Mesodermal cell (in vitro differentiated cells): Measurements from ENCODE around the gene TCAF1.
"Not testable (repeated sequence)": the region's sequence is repeated elsewhere in the genome, so short reads cannot be mapped to it uniquely, and the experiment has no call there.

Experiments used
- H3K27ac ChIP-seq: 2 replicates; pipeline ENCODE4 v1.7.0; 2013; ENCODE audit warnings: mild to moderate bottlenecking, low read depth, low read length, moderate library complexity; ENCODE audit not compliant: severe bottlenecking
- H3K36me3 ChIP-seq: 2 replicates; pipeline ENCODE4 v1.7.1; 2013; ENCODE audit warnings: mild to moderate bottlenecking, low read length, moderate library complexity; ENCODE audit not compliant: control insufficient read depth, insufficient read depth
- H3K4me1 ChIP-seq: one replicate; pipeline ENCODE4 v1.7.1; 2013; ENCODE audit warnings: mild to moderate bottlenecking, low read length; ENCODE audit not compliant: insufficient read depth, control insufficient read depth, poor library complexity, severe bottlenecking
- H3K4me3 ChIP-seq: 2 replicates; pipeline ENCODE4 v1.7.0; 2013; ENCODE audit warnings: low read length, control low read depth, mild to moderate bottlenecking; ENCODE audit not compliant: insufficient read depth, poor library complexity, severe bottlenecking; ENCODE audit errors: extremely low read depth
- H3K9me3 ChIP-seq: 2 replicates; pipeline ENCODE4 v1.7.1; 2013; ENCODE audit warnings: mild to moderate bottlenecking, low read length, moderate library complexity; ENCODE audit not compliant: control insufficient read depth
- WGBS, 2 experiments: methylation state at CpG; one replicate each; pipeline ENCODE4 v1.1.5; 2013; ENCODE audit warnings: missing lambda C conversion rate in 2 of 2; ENCODE audit not compliant: insufficient coverage in 2 of 2; 5-methylcytosine and 5-hydroxymethylcytosine counted together

Gene TCAF1

GRCh38 chr7:143885951-143886350, 16.0 kb downstream of the TCAF1 start:
- no peak overlapping the region for H3K4me3 ChIP-seq

GRCh38 chr7:143884969-143885559, 16.9 kb downstream of the TCAF1 start:
- 1 to 2% methylated on average over 15 to 18 of the region's 38 CpGs for WGBS, 2 experiments

More at GRCh38 chr7:143885951-143886350, 16.0 kb downstream of the TCAF1 start:
- Histone ChIP-seq H3K9me3 (peaks cover 9% of the 10 kb centered on the region), H3K4me1 (peaks cover 13% of the 10 kb centered on the region), H3K36me3 (peaks cover 22% of the 10 kb centered on the region), H3K27ac (peak overlapping the region; percentile 53)
- WGBS, 2 experiments = 75% methylated on average over 2 of the region's 3 CpGs

GRCh38 chr7:143884241-143884968, 17.6 kb downstream of the TCAF1 start:
- Histone ChIP-seq H3K4me1 (peaks cover 13% of the 10 kb centered on the region), H3K36me3 (peaks cover 19% of the 10 kb centered on the region), H3K27ac (no peak overlapping the region), H3K9me3 (no peaks in the 10 kb centered on the region), H3K4me3 (peak overlapping the region; percentile 56)
- WGBS, 2 experiments = 73 to 76% methylated on average over 4 to 5 of the region's 11 CpGs

More at GRCh38 chr7:143884969-143885559, 16.9 kb downstream of the TCAF1 start:
- H3K36me3 ChIP-seq = peaks cover 23% of the 10 kb centered on the region
- peak overlapping the region; percentile 56 for H3K4me3 ChIP-seq
- no peak overlapping the region for H3K27ac ChIP-seq
- peaks cover 13% of the 10 kb centered on the region for H3K4me1 ChIP-seq
- H3K9me3 ChIP-seq = peaks cover 3% of the 10 kb centered on the region

GRCh38 chr7:143882604-143883078, 19.3 kb downstream of the TCAF1 start:
- Histone ChIP-seq H3K4me3 (peak overlapping the region; percentile 55), H3K36me3 (peaks cover 17% of the 10 kb centered on the region), H3K27ac (peak overlapping the region; percentile 89), H3K4me1 (peaks cover 13% of the 10 kb centered on the region), H3K9me3 (no peaks in the 10 kb centered on the region)
- WGBS, 2 experiments = 0% methylated on average over 7 to 16 of the region's 28 CpGs

- 3 to 4% methylated on average over 8 to 15 of the region's 21 CpGs for WGBS, 2 experiments
- H3K4me1 ChIP-seq = peaks cover 12% of the 10 kb centered on the region
- peak overlapping the region; percentile 55 for H3K4me3 ChIP-seq
- H3K36me3 ChIP-seq = peaks cover 22% of the 10 kb centered on the region
- no peaks in the 10 kb centered on the region for H3K9me3 ChIP-seq
- peak overlapping the region; percentile 89 for H3K27ac ChIP-seq
Measured at GRCh38 chr7:143882020-143882603, 19.9 kb downstream of the TCAF1 start.

GRCh38 chr7:143878884-143879283, 23.1 kb downstream of the TCAF1 start:
- 53 to 56% methylated on average over 3 of the region's 4 CpGs for WGBS, 2 experiments
- Histone ChIP-seq H3K4me3 (no peak overlapping the region), H3K9me3 (no peaks in the 10 kb centered on the region), H3K27ac (no peak overlapping the region), H3K4me1 (no peaks in the 10 kb centered on the region), H3K36me3 (peaks cover 47% of the 10 kb centered on the region)

GRCh38 chr7:143877098-143877497, 24.9 kb downstream of the TCAF1 start:
- WGBS, 2 experiments = 94 to 100% methylated on average over 2 to 3 of the region's 3 CpGs
- no peak overlapping the region for H3K27ac ChIP-seq
- no peak overlapping the region for H3K4me3 ChIP-seq
- H3K36me3 ChIP-seq = peaks cover 47% of the 10 kb centered on the region
- no peaks in the 10 kb centered on the region for H3K9me3 ChIP-seq
- H3K4me1 ChIP-seq = no peaks in the 10 kb centered on the region

- Histone ChIP-seq H3K27ac (no peak overlapping the region), H3K4me1 (no peaks in the 10 kb centered on the region), H3K36me3 (peaks cover 42% of the 10 kb centered on the region), H3K9me3 (no peaks in the 10 kb centered on the region), H3K4me3 (no peak overlapping the region)
- 88 to 100% methylated on average over 6 to 8 of the region's 9 CpGs for whole genome bisulfite sequencing, 2 experiments
Measured at GRCh38 chr7:143876218-143876617, 25.8 kb downstream of the TCAF1 start.

- no CpG with 5 or more reads among the region's 4 CpGs for WGBS, 2 experiments
- H3K27ac ChIP-seq, H3K9me3 ChIP-seq, H3K4me3 ChIP-seq, H3K4me1 ChIP-seq: not testable (repeated sequence)
- peaks cover 34% of the 10 kb centered on the region for H3K36me3 ChIP-seq
Measured at GRCh38 chr7:143873242-143873641, 28.7 kb downstream of the TCAF1 start.

GRCh38 chr7:143871534-143871933, 30.4 kb downstream of the TCAF1 start:
- H3K36me3 ChIP-seq = peaks cover 19% of the 10 kb centered on the region
- not testable (repeated sequence) for H3K4me1 ChIP-seq, H3K9me3 ChIP-seq, H3K27ac ChIP-seq, H3K4me3 ChIP-seq

- no CpG with 5 or more reads among the region's 2 CpGs for WGBS, 2 experiments
Measured at GRCh38 chr7:143857994-143858393, 44.0 kb downstream of the TCAF1 start.

More at GRCh38 chr7:143857994-143858393, 44.0 kb downstream of the TCAF1 start:
- not testable (repeated sequence) for H3K27ac ChIP-seq, H3K4me3 ChIP-seq, H3K36me3 ChIP-seq, H3K4me1 ChIP-seq, H3K9me3 ChIP-seq
